Upper lobe of right lung (tissue), 1 donor: ENCODE measurements around the gene GSTO1. TPM values are rescaled to one million over a fixed set of nuclear protein-coding genes. Genes with fewer than 3 reads are reported as not detected.

ENCODE experiments used
- ATAC-seq: fragments of 200-7000 bp; cut with Tn5 transposase; one replicate; pipeline ENCODE4 v1.9.1; 2020; ENCODE audit warnings: mild to moderate bottlenecking, moderate library complexity
- DNase-seq: peaks from one replicate; pipeline ENCODE4 v3.0.0-alpha.2; 2020
- H3K27ac ChIP-seq: fragments of 200-600 bp; one replicate; pipeline ENCODE4 v1.8.0; 2022
- H3K27me3 ChIP-seq: fragments of 200-600 bp; one replicate; pipeline ENCODE4 v1.8.0; 2022; ENCODE audit warnings: mild to moderate bottlenecking
- H3K36me3 ChIP-seq: fragments of 200-600 bp; one replicate; pipeline ENCODE4 v1.8.0; 2022
- H3K4me1 ChIP-seq: fragments of 200-600 bp; one replicate; pipeline ENCODE4 v1.8.0; 2022
- H3K4me3 ChIP-seq: fragments of 200-600 bp; one replicate; pipeline ENCODE4 v1.8.0; 2022; ENCODE audit warnings: mild to moderate bottlenecking
- H3K9me3 ChIP-seq: fragments of 200-600 bp; one replicate; pipeline ENCODE4 v1.8.0; 2022
- CTCF ChIP-seq: fragments of 200-600 bp; IDR thresholded peaks from one replicate; pipeline ENCODE4 v1.8.0; 2022; ENCODE audit warnings: antibody characterized with exemption
- intact Hi-C: fragments of 100-400 bp; cut with DNase I; formaldehyde crosslinking; loops from one replicate; pipeline ENCODE4 v1.11.0; 2022
- total RNA-seq: library from RNA; stranded (reverse); fragmentation: NEBNext Ultra II Directional; extraction: Animal tissue kit (Norgen Biotek cat#: 25700); gene quantifications from one replicate; pipeline ENCODE4 v1.2.1, GENCODE V29; 2021
- donor health status: DM: no; HTN: yes; CAD: no; lungs with severe emphysema.

Gene GSTO1
- total RNA-seq, 1 donor from 2014 or later: 110 TPM

- intact Hi-C loops: no loop called here
- Histone ChIP-seq H3K36me3 (no peaks in the 10 kb centered on the region), H3K4me1 (peaks cover 10% of the 10 kb centered on the region), H3K9me3 (no peaks in the 10 kb centered on the region), H3K27me3 (no peaks in the 10 kb centered on the region), H3K27ac (no peak overlapping the region), H3K4me3 (no peak overlapping the region)
- no peak for ATAC-seq
- no peak for DNase-seq
- no peak for TF ChIP-seq CTCF
Measured at GRCh38 chr10:104251443-104251842, 3.2 kb upstream of the GSTO1 start.

DNA sequence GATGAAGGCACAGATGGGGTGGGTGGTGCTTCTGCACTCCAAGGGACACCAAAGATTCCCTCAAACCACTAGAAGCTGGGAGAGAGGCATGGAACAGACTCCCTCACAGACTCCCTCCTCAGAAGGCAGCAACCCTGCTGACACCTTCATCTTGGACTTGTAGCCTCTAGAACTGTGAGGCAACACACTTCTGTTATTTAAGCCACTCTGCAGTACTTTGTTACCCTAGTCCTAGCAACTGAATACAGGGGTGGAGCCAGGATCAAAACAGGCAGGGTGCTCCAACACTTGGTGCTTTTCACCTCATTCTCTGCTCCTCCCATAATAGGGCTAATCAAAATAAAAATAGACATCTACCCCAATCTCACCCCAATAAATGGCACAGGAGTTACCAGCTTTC is 2.3 kb upstream of the GSTO1 start:
- Histone ChIP-seq H3K36me3 (peaks cover 3% of the 10 kb centered on the region), H3K27me3 (no peaks in the 10 kb centered on the region), H3K4me1 (peaks cover 19% of the 10 kb centered on the region), H3K4me3 (no peak overlapping the region), H3K27ac (no peak overlapping the region), H3K9me3 (no peaks in the 10 kb centered on the region)
- intact Hi-C loops: no loop called here
- no peak for TF ChIP-seq CTCF
- DNase-seq: no peak
- no peak for ATAC-seq

DNA sequence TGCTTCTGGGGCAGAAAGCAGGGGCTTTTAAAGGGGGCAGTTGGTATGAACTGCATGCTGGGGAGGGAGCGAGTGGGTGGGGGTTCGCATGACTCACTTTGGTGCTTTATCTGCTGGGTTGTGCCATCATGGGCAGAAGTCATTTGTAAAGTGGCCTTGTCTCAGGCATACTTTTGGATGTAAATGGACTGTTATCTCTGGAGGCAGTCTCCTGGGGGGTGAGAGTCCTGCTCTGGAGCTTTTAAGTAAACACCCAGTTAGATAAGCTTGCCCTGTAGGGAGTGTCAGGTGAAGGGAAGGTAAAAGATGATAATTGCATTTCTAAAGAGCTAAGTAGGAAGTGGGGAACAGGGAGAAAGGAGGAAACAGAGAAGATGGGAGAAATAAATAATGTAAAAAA is 1.6 kb upstream of the GSTO1 start:
- Histone ChIP-seq H3K9me3 (no peaks in the 10 kb centered on the region), H3K27me3 (no peaks in the 10 kb centered on the region), H3K4me1 (peaks cover 21% of the 10 kb centered on the region), H3K27ac (no peak overlapping the region), H3K36me3 (peaks cover 10% of the 10 kb centered on the region), H3K4me3 (no peak overlapping the region)
- no peak for TF ChIP-seq CTCF
- DNase-seq: no peak
- intact Hi-C loops: no loop called here
- ATAC-seq: no peak

- Histone ChIP-seq H3K4me3 (peak overlapping the region; percentile 96), H3K9me3 (no peaks in the 10 kb centered on the region), H3K27ac (peak overlapping the region; percentile 99), H3K4me1 (peaks cover 28% of the 10 kb centered on the region), H3K27me3 (no peaks in the 10 kb centered on the region), H3K36me3 (peaks cover 17% of the 10 kb centered on the region)
- ATAC-seq: no peak
- TF ChIP-seq CTCF: no peak
- no peak for DNase-seq
- intact Hi-C loops: no loop called here
Measured at GRCh38 chr10:104253606-104254410, 884 bp upstream of the GSTO1 start.

GRCh38 chr10:104255311-104255981 is 754 bp downstream of the GSTO1 start:
- peak overlapping the region; percentile 96 for H3K4me3 ChIP-seq

More at GRCh38 chr10:104255311-104255981, 754 bp downstream of the GSTO1 start:
- Histone ChIP-seq H3K9me3 (no peaks in the 10 kb centered on the region), H3K27ac (peak overlapping the region; percentile 99), H3K27me3 (no peaks in the 10 kb centered on the region), H3K4me1 (peaks cover 44% of the 10 kb centered on the region), H3K36me3 (peaks cover 33% of the 10 kb centered on the region)
- no peak for TF ChIP-seq CTCF
- DNase-seq: no peak
- intact Hi-C loops: no loop called here
- peak; percentile 69 for ATAC-seq
